Testis (tissue), 2 donors: ENCODE results near the gene CDH5.

Source experiments
- POLR2A ChIP-seq: fragments of 450-650 bp; IDR thresholded peaks from one replicate; pipeline ENCODE4 v1.6.1; 2017; ENCODE audit warnings: antibody characterized with exemption, mild to moderate bottlenecking, moderate library complexity
- TF ChIP-seq, protein P1 (sequence below), 3 experiments: fragments of 450-650 bp in 2 of 3; fragments of 200-600 bp in 1 of 3; sonication (generic) in 1 of 3; IDR thresholded peaks; one replicate each; pipeline ENCODE4 v1.5.1; 2016 to 2019; ENCODE audit warnings: antibody characterized with exemption in 3 of 3, mild to moderate bottlenecking in 2 of 3, moderate library complexity in 1 of 3

DNA sequence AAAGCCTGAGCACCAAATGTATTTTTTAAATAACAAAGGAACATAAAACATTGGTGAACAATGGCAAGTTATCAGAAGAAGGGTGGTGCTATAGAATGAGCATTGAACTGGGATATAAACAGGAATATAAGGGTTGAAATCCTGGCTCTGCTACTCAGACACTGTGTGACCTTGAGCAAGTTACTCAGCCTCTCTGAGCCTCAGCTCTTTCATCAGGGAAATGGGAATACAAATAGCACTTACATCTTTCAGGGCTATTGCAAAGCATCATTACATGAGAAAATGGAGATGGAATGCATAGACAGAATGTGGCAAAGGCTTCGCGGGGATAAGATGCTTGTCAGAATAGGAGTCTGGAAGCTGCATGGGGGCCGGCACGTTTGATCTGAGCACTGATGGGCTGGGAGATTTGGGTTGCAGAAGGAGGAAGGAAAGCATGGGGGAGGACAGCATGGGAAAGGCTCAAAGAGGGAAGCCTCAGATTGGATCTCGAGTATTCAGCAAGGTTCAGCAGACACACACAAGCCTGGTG lies 4.8 kb upstream of the CDH5 start:
- TF ChIP-seq, protein P1, sequence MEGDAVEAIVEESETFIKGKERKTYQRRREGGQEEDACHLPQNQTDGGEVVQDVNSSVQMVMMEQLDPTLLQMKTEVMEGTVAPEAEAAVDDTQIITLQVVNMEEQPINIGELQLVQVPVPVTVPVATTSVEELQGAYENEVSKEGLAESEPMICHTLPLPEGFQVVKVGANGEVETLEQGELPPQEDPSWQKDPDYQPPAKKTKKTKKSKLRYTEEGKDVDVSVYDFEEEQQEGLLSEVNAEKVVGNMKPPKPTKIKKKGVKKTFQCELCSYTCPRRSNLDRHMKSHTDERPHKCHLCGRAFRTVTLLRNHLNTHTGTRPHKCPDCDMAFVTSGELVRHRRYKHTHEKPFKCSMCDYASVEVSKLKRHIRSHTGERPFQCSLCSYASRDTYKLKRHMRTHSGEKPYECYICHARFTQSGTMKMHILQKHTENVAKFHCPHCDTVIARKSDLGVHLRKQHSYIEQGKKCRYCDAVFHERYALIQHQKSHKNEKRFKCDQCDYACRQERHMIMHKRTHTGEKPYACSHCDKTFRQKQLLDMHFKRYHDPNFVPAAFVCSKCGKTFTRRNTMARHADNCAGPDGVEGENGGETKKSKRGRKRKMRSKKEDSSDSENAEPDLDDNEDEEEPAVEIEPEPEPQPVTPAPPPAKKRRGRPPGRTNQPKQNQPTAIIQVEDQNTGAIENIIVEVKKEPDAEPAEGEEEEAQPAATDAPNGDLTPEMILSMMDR (IDR thresholded peaks at IDR 0.05): no peak
- no peak for TF ChIP-seq POLR2A
